ENCODE results near the gene KCNIP1. TPM values are rescaled to one million over a fixed set of nuclear protein-coding genes. Genes with fewer than 3 reads are reported as not detected.

The KCNIP1 gene
- total and polyA plus RNA-seq, 9 of the 15 experiments (the other 6 are each of a cell fraction or from before 2014, with no cell fraction given) = not detected

- TF ChIP-seq ZNF212 (CRISPR knock-in tag; IDR thresholded peaks at IDR 0.05) (no peak), ZNF586 (CRISPR knock-in tag; conservative IDR thresholded peaks at IDR 0.05) (no peak), SRSF1 (IDR thresholded peaks at IDR 0.05; ENCODE audit: low read depth, low read length) (no peak), GABPB2 (CRISPR knock-in tag; conservative IDR thresholded peaks at IDR 0.05) (no peak), HNRNPUL1 (IDR thresholded peaks at IDR 0.05; ENCODE audit: low read length) (no peak), REST (IDR thresholded peaks at IDR 0.05; ENCODE audit: borderline replicate concordance) (no peak), REST (CRISPR knock-in tag; IDR thresholded peaks at IDR 0.05; ENCODE audit: low read depth) (no peak), POLR2G (IDR thresholded peaks at IDR 0.05; ENCODE audit: low read depth, low read length) (no peak), ZNF57 (CRISPR knock-in tag; IDR thresholded peaks at IDR 0.05) (no peak)
- Histone ChIP-seq H3K4me2 (ENCODE audit: insufficient read depth, low read length) (no peak overlapping the region), H3K9ac (ENCODE audit: insufficient read depth in 1 of 2, low read depth in 2 of 2, low read length in 2 of 2) (no peak overlapping the region), H3K9me3 (replicated peaks; ENCODE audit: control insufficient read depth, insufficient read depth, low read depth, low read length) (no peaks in the 10 kb centered on the region), H4K20me1 (replicated peaks; ENCODE audit: control insufficient read depth, insufficient read depth, low read length) (peaks cover 3% of the 10 kb centered on the region; the same call in 1 of the 2 replicates), H3K79me2 (ENCODE audit: control insufficient read depth, insufficient read depth, low read length) (no peaks in the 10 kb centered on the region), H3K9me1 (ENCODE audit: control insufficient read depth, insufficient read depth, low read length) (no peaks in the 10 kb centered on the region), H3K4me1 (replicated peaks in 1 of 2; ENCODE audit: control insufficient read depth in 2 of 2, insufficient read depth in 2 of 2, low read length in 2 of 2) (no peaks in the 10 kb centered on the region), H3K27ac (ENCODE audit: extremely low read depth, low read depth, low read length) (no peak overlapping the region), H3K4me3 (no peak overlapping the region), H3K36me3 (ENCODE audit: control insufficient read depth, insufficient read depth, low read length) (no peaks in the 10 kb centered on the region), H2AFZ (ENCODE audit: low read depth, low read length) (no peak overlapping the region), H3K27me3 (ENCODE audit: control insufficient read depth in 2 of 2, insufficient read depth in 2 of 2, low read length in 2 of 2) (peaks cover 0 to 23% of the 10 kb centered on the region in 2 experiments; a peak in 2 of 5 replicates)
- BruUV-seq (replicated peaks) = no TSS peak
- in situ Hi-C loops (cut with MboI) = no loop called here
- CTCF ChIA-PET (ENCODE audit: low intra/inter-chr PET ratio) = no interaction called here
- intact Hi-C loops (cut with micrococcal nuclease) = no loop called here
- ATAC-seq = no peak
- POLR2A ChIA-PET = no interaction called here
- DNase-seq (ENCODE audit: extremely low read depth in 1 of 4, low spot score in 3 of 4) = no peak
- WGBS (ENCODE audit: insufficient coverage, low coverage, missing lambda C conversion rate) = 3% methylated on average over 3 of the region's 3 CpGs
- no peak for FAIRE-seq
Measured at GRCh38 chr5:170565072-170565471, 61.3 kb downstream of the KCNIP1 start.
